Measurements from ENCODE around the gene GYG2.

The GYG2 gene

DNA sequence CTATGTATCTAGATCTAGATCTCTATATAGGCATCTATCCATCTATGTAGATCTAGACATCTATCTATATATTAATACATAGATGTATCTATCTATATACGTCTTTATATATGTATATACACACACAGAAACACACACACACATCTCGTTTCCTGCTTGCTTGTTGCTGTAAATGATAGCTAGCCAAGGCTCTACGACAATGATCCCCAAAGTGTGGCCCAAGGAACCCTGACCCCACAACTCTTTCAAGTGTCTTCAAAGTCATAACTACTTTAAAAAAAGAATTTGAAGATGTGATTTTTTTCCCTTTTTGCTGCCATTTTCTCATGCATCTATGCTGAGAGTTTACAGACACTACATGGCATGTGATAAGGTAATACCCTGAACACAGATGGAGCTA, 28.8 kb downstream of the GYG2 start:
- Mint-ChIP-seq H3K27ac (no peak overlapping the region), H3K4me1 (no peaks in the 10 kb centered on the region), H3K4me3 (no peak overlapping the region), H3K9me3 (no peaks in the 10 kb centered on the region), H3K36me3 (ENCODE audit: low read depth) (peaks cover 73% of the 10 kb centered on the region), H3K27me3 (ENCODE audit: low read depth, poor library complexity) (no peaks in the 10 kb centered on the region)
- TF ChIP-seq, protein P1, sequence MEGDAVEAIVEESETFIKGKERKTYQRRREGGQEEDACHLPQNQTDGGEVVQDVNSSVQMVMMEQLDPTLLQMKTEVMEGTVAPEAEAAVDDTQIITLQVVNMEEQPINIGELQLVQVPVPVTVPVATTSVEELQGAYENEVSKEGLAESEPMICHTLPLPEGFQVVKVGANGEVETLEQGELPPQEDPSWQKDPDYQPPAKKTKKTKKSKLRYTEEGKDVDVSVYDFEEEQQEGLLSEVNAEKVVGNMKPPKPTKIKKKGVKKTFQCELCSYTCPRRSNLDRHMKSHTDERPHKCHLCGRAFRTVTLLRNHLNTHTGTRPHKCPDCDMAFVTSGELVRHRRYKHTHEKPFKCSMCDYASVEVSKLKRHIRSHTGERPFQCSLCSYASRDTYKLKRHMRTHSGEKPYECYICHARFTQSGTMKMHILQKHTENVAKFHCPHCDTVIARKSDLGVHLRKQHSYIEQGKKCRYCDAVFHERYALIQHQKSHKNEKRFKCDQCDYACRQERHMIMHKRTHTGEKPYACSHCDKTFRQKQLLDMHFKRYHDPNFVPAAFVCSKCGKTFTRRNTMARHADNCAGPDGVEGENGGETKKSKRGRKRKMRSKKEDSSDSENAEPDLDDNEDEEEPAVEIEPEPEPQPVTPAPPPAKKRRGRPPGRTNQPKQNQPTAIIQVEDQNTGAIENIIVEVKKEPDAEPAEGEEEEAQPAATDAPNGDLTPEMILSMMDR (IDR thresholded peaks at IDR 0.05), result no peak
- DNase-seq, result no peak

DNA sequence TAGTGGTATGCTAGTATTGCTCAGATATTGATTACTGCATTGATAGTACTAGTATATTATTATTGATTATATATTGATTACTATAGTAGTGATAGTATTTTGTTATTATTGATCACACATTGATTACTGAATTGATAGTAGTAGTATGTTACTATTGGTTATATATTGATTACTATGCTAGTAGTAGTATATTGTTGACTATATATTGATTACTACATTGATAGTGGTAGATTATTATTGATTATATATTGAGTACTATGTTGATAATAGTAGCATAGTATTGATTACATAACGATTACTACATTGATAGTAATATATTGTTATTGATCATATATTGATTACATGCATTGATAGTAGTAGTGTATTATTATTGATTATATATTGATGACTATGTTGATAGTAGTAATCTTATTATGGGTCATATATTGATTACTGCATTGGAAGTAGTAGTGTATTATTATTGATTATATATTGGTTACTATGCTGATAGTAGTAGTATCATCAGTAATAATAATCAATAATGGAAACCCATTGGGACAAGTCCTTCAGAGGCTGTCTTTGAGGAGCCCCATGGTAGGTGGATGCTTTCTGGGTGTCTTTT, 30.6 kb downstream of the GYG2 start:
- H3K27ac Mint-ChIP-seq, result no peak overlapping the region
- no peaks in the 10 kb centered on the region for H3K9me3 Mint-ChIP-seq
- TF ChIP-seq, protein P1 (IDR thresholded peaks at IDR 0.05), result no peak
- no peaks in the 10 kb centered on the region for H3K4me1 Mint-ChIP-seq
- peaks cover 77% of the 10 kb centered on the region for H3K36me3 Mint-ChIP-seq (ENCODE audit: low read depth)
- no peak for DNase-seq
- H3K4me3 Mint-ChIP-seq, result no peak overlapping the region
- H3K27me3 Mint-ChIP-seq (ENCODE audit: low read depth, poor library complexity), result no peaks in the 10 kb centered on the region

DNA sequence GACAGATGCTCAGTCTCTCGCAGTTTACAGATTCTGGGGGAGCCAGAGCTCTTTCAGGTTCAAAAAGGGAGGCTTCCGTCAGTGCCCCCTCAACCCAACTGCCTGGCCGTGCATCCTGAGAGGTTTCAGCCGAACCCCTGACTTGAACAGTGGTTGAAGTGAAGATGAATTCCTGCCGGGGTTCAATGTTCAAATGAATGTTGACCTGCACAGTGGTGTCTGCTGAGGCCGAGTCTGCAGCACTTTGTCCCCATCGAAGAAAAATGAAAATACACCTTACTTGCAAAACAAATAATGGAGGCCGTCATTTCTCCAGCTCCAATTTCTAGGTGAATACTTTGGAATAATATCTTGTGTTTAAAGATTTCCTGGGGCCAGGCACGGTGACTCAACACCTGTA, 33.7 kb downstream of the GYG2 start:
- H3K9me3 Mint-ChIP-seq, result peaks cover 4% of the 10 kb centered on the region
- peaks cover 5% of the 10 kb centered on the region for H3K4me1 Mint-ChIP-seq
- TF ChIP-seq, protein P1 (IDR thresholded peaks at IDR 0.05), result no peak
- H3K36me3 Mint-ChIP-seq (ENCODE audit: low read depth), result peaks cover 81% of the 10 kb centered on the region
- H3K4me3 Mint-ChIP-seq, result no peak overlapping the region
- no peaks in the 10 kb centered on the region for H3K27me3 Mint-ChIP-seq (ENCODE audit: low read depth, poor library complexity)
- no peak overlapping the region for H3K27ac Mint-ChIP-seq
- no peak for DNase-seq

DNA sequence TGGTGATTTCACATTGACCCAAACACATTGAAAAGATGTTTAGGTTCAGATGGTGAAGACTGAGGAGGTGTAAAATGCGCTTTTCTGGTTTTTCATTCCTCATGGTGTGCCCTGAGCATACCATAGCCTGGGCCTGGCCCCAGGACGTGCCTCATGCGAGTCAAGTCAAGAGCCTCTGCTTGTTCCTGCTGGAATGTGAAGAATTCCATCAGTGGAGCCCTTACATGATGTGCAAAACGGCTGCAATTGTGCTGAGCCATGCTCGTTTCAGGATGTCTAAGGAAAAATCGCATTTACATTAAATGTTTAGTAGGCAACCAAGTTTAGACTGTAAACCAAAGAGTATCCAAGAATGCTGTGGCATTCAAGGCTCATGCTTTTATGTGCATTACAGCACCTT, 34.9 kb downstream of the GYG2 start:
- H3K4me3 Mint-ChIP-seq, result no peak overlapping the region
- peaks cover 5% of the 10 kb centered on the region for H3K4me1 Mint-ChIP-seq
- no peak for DNase-seq
- TF ChIP-seq, protein P1 (IDR thresholded peaks at IDR 0.05), result no peak
- H3K36me3 Mint-ChIP-seq (ENCODE audit: low read depth), result peaks cover 81% of the 10 kb centered on the region
- peaks cover 5% of the 10 kb centered on the region for H3K9me3 Mint-ChIP-seq
- no peaks in the 10 kb centered on the region for H3K27me3 Mint-ChIP-seq (ENCODE audit: low read depth, poor library complexity)
- peak overlapping the region; percentile 29 for H3K27ac Mint-ChIP-seq

DNA sequence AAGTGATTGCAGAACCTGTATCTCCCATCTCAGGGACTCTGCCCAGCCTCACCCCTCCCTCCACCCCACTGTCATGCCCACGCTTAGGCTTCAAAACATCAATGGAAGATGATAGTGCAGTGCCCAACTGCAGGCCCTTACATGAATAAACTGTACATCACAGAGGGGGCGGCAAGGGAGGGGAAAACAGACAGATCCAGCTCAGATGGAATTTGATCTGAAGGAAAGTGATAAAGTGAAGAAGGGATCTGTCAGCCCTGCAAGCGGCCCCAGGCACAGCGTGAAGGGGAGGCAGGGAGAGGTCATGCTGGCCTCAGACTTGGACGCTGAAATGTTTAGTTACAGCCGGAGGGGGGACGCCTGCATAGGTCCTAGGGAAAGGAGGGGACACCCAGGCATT, 38.5 kb downstream of the GYG2 start:
- H3K27me3 Mint-ChIP-seq (ENCODE audit: low read depth, poor library complexity), result no peaks in the 10 kb centered on the region
- no peak for DNase-seq
- H3K4me3 Mint-ChIP-seq, result no peak overlapping the region
- H3K27ac Mint-ChIP-seq, result no peak overlapping the region
- TF ChIP-seq, protein P1 (IDR thresholded peaks at IDR 0.05), result no peak
- peaks cover 93% of the 10 kb centered on the region for H3K36me3 Mint-ChIP-seq (ENCODE audit: low read depth)
- peaks cover 32% of the 10 kb centered on the region for H3K9me3 Mint-ChIP-seq
- peaks cover 5% of the 10 kb centered on the region for H3K4me1 Mint-ChIP-seq

DNA sequence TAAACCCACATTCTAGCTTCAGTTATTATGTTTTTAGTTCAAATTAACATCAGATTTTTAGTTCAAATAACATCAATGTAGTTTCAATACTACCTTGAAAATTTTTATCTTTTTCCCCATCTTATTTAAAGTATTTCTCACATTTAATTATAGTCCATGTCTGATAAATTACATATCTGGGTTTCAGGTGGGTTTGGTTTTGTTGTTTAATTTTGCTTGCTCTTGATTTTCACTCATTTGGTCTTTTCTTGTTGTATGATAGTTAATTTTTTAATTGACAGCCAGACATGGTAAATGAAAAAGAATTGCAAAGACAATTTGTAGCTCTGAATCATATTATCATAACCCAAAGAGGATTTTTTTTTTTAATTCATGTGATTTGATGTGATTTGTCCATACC, 41.9 kb downstream of the GYG2 start:
- Mint-ChIP-seq H3K4me1 (peaks cover 5% of the 10 kb centered on the region), H3K27ac (no peak overlapping the region), H3K9me3 (peaks cover 61% of the 10 kb centered on the region), H3K36me3 (ENCODE audit: low read depth) (peaks cover 98% of the 10 kb centered on the region), H3K27me3 (ENCODE audit: low read depth, poor library complexity) (no peaks in the 10 kb centered on the region), H3K4me3 (no peak overlapping the region)
- TF ChIP-seq, protein P1 (IDR thresholded peaks at IDR 0.05), result no peak
- DNase-seq, result no peak

Data from nephron progenitor cell (in vitro differentiated cells).